ENCODE measurements around the gene GSTT2. TPM values are rescaled to one million over a fixed set of nuclear protein-coding genes. Genes with fewer than 3 reads are reported as not detected.

The GSTT2 gene
- total RNA-seq, 1 donor from 2014 or later, result not detected

DNA sequence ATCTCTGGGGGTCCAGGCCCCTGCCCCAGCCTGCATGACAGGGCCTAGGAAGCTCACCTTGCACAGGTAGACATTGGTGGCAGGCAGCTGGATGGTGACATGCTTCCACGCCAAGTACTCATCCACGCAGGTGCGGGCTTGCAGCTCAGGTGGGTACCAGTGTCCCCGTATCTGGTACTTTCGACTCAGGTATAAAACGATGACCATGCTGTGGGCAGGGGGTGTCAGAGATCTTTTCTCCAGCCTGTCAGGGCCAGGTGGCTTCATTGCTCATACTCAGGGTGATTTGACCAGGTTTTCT lies 26.9 kb downstream of the GSTT2 start:
- Histone ChIP-seq H3K27ac (ENCODE audit: low read depth, low read length) (no peak overlapping the region), H3K36me3 (ENCODE audit: insufficient read depth, low read length) (no peaks in the 10 kb centered on the region), H3K4me1 (ENCODE audit: insufficient read depth, low read length) (peaks cover 4% of the 10 kb centered on the region), H3K27me3 (ENCODE audit: insufficient read depth, low read length) (no peaks in the 10 kb centered on the region), H4K20me1 (ENCODE audit: insufficient read depth, low read length) (no peaks in the 10 kb centered on the region), H3K4me3 (ENCODE audit: insufficient read depth, low read depth, low read length) (no peak overlapping the region), H2AFZ (ENCODE audit: low read depth, low read length) (no peak overlapping the region), H3K9me3 (ENCODE audit: insufficient read depth, low read depth, low read length) (no peaks in the 10 kb centered on the region), H3K79me2 (ENCODE audit: insufficient read depth, low read length) (peaks cover 6% of the 10 kb centered on the region), H3K9ac (ENCODE audit: low read length) (no peak overlapping the region), H3K4me2 (ENCODE audit: low read length) (no peak overlapping the region)
- TF ChIP-seq EZH2 (IDR thresholded peaks at IDR 0.05; ENCODE audit: insufficient read depth, low read length) (no peak), CTCF (IDR thresholded peaks at IDR 0.05; ENCODE audit: insufficient read depth, low read depth, low read length) (no peak)
- no peaks in the 10 kb centered on the region for H3K36me3 Mint-ChIP-seq (ENCODE audit: low read depth, unreplicated experiment)
- H3K27me3 Mint-ChIP-seq (ENCODE audit: low read depth, unreplicated experiment), result peaks cover 26% of the 10 kb centered on the region
- H3K4me1 Mint-ChIP-seq (ENCODE audit: low read depth, unreplicated experiment), result no peaks in the 10 kb centered on the region
- no peak overlapping the region for H3K4me3 Mint-ChIP-seq (ENCODE audit: unreplicated experiment)
- H3K9me3 Mint-ChIP-seq (ENCODE audit: unreplicated experiment), result no peaks in the 10 kb centered on the region
- H3K27ac Mint-ChIP-seq (ENCODE audit: unreplicated experiment), result no peak overlapping the region
- FAIRE-seq (no peak), DNase-seq (ENCODE audit: low read depth) (no peak)

DNA sequence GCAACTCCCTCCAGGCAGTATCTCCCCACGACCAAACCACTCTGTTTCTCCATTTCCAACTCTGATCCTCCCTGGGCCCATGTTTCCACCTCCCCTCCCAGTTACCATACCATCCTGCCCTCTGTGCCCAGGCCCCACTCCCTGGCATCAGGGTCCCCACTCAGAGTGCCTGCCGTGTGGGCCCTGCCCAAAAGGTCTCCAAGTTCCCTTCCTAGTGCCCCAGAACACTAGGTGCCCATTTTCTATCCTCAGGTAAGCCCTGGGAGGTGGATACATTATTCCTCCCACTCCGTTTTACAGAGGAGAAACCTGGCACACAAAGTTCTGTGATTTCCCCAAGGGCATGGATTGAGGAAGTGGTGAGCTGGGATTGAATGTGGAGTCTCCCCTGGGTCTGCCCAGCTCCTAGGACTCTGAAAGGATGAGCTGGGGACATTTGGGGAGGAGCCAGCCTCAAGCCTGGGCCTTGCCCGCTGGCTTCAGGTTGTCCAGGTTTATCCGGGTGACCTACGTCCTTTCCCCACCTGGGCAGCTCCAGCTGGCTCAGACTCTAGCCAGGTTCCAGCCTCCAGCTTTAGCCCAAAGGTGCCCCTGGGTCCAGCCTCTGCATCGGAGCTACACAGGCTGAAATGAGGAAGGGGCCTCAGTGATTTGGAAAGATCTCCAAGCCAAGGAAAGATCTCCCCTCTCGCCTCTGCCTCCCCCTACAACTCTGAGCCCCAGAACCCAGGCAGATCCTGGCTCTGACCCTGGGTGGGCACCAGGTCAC lies 27.5 kb downstream of the GSTT2 start:
- H3K27me3 Mint-ChIP-seq (ENCODE audit: low read depth, unreplicated experiment), result peaks cover 21% of the 10 kb centered on the region
- no peak for TF ChIP-seq CTCF (IDR thresholded peaks at IDR 0.05; ENCODE audit: insufficient read depth, low read depth, low read length)
- TF ChIP-seq EZH2 (IDR thresholded peaks at IDR 0.05; ENCODE audit: insufficient read depth, low read length), result no peak
- H3K4me3 ChIP-seq (ENCODE audit: insufficient read depth, low read depth, low read length), result no peak overlapping the region

GRCh38 chr22:24008022-24008283 lies 28.0 kb downstream of the GSTT2 start:
- H3K4me1 Mint-ChIP-seq (ENCODE audit: low read depth, unreplicated experiment), result peaks cover 4% of the 10 kb centered on the region
- TF ChIP-seq EZH2 (IDR thresholded peaks at IDR 0.05; ENCODE audit: insufficient read depth, low read length) (no peak), CTCF (IDR thresholded peaks at IDR 0.05; ENCODE audit: insufficient read depth, low read depth, low read length) (no peak)
- H3K4me3 Mint-ChIP-seq (ENCODE audit: unreplicated experiment), result no peak overlapping the region
- Histone ChIP-seq H3K9ac (ENCODE audit: low read length) (no peak overlapping the region), H3K9me3 (ENCODE audit: insufficient read depth, low read depth, low read length) (no peaks in the 10 kb centered on the region), H3K4me1 (ENCODE audit: insufficient read depth, low read length) (peaks cover 12% of the 10 kb centered on the region), H2AFZ (ENCODE audit: low read depth, low read length) (no peak overlapping the region), H4K20me1 (ENCODE audit: insufficient read depth, low read length) (peaks cover 5% of the 10 kb centered on the region), H3K79me2 (ENCODE audit: insufficient read depth, low read length) (peaks cover 14% of the 10 kb centered on the region), H3K27me3 (ENCODE audit: insufficient read depth, low read length) (no peaks in the 10 kb centered on the region), H3K27ac (ENCODE audit: low read depth, low read length) (no peak overlapping the region), H3K36me3 (ENCODE audit: insufficient read depth, low read length) (no peaks in the 10 kb centered on the region), H3K4me2 (ENCODE audit: low read length) (no peak overlapping the region), H3K4me3 (ENCODE audit: insufficient read depth, low read depth, low read length) (no peak overlapping the region)
- peaks cover 1% of the 10 kb centered on the region for H3K36me3 Mint-ChIP-seq (ENCODE audit: low read depth, unreplicated experiment)
- peaks cover 21% of the 10 kb centered on the region for H3K27me3 Mint-ChIP-seq (ENCODE audit: low read depth, unreplicated experiment)
- no peaks in the 10 kb centered on the region for H3K9me3 Mint-ChIP-seq (ENCODE audit: unreplicated experiment)
- DNase-seq (ENCODE audit: low read depth) (no peak), FAIRE-seq (no peak)
- H3K27ac Mint-ChIP-seq (ENCODE audit: unreplicated experiment), result no peak overlapping the region

More for the DNA sequence above, 27.5 kb downstream of the GSTT2 start:
- Histone ChIP-seq H3K9ac (ENCODE audit: low read length) (no peak overlapping the region), H3K27ac (ENCODE audit: low read depth, low read length) (no peak overlapping the region), H3K79me2 (ENCODE audit: insufficient read depth, low read length) (peaks cover 12% of the 10 kb centered on the region), H3K4me2 (ENCODE audit: low read length) (no peak overlapping the region), H4K20me1 (ENCODE audit: insufficient read depth, low read length) (peaks cover 3% of the 10 kb centered on the region), H2AFZ (ENCODE audit: low read depth, low read length) (no peak overlapping the region), H3K36me3 (ENCODE audit: insufficient read depth, low read length) (no peaks in the 10 kb centered on the region), H3K9me3 (ENCODE audit: insufficient read depth, low read depth, low read length) (no peaks in the 10 kb centered on the region), H3K4me1 (ENCODE audit: insufficient read depth, low read length) (peaks cover 9% of the 10 kb centered on the region), H3K27me3 (ENCODE audit: insufficient read depth, low read length) (no peaks in the 10 kb centered on the region)
- DNase-seq (ENCODE audit: low read depth), result no peak
- Mint-ChIP-seq H3K4me1 (ENCODE audit: low read depth, unreplicated experiment) (peaks cover 3% of the 10 kb centered on the region), H3K4me3 (ENCODE audit: unreplicated experiment) (no peak overlapping the region), H3K27ac (ENCODE audit: unreplicated experiment) (no peak overlapping the region), H3K9me3 (ENCODE audit: unreplicated experiment) (no peaks in the 10 kb centered on the region), H3K36me3 (ENCODE audit: low read depth, unreplicated experiment) (peaks cover 1% of the 10 kb centered on the region)
- no peak for FAIRE-seq

All from astrocyte (in vitro differentiated cells and primary cell).